SHP77 treated with DMSO at 0.1 percent for 48 hours (cell line): ENCODE results near the gene SP140L.
"Not testable (repeated sequence)": the region's sequence is repeated elsewhere in the genome, so short reads cannot be mapped to it uniquely, and the experiment has no call there.

Experiments used
- DNase-seq: peaks from one replicate; lab custom pipeline; 2025; lab: John Stamatoyannopoulos, UW

Gene SP140L

DNA sequence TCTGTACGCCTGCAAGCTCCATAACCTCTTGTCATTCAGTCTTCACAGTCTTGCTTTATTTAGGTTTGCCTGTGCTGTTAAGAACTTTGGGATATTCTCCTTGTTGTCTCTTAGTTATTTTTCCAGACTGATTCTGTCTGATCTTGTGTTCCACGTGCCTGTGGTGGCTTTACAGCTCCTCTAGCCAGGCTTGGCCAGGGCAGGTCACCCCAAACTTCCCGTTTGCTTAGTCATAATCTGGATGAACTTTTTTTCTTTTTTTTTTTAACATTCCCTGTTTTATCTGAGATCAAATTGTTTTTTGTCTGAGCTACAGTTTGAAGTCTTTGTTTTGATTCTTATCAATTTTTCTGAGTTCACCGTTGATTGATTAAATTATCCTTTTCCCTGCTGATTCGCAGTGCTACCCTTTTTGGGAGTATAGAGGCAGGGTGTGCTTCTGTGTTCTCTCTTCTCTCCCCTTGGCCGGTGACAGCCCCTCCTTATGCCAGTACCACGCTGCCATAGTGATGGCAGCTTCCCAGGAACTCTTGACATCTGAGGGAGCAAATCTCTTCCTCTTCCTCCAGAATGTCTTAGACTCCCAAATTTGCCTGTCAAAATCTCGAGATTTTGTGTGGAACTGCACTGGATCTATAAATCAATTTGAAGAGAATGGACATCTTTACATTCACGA, 91.5 kb downstream of the SP140L start:
- DNase-seq, result no peak

DNA sequence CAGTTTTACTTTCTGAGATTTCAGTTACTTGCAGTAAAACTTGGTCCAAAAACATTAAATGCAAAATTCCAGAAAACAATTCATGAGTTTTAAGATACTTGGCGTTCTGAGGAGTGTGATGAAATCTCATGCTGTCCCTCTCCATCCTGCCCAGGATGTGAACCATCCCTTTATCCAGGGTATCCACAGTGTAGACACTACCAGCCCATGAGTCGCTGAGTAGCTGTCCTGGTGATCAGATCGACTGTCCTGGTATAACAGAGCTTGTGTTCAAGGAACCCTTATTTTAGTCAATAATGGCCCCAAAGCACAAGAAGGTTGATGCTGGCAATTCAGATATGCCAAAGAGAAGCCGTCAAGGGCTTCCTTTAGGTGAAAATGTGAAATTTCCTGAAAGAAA, 92.2 kb downstream of the SP140L start:
- DNase-seq, result no peak

DNA sequence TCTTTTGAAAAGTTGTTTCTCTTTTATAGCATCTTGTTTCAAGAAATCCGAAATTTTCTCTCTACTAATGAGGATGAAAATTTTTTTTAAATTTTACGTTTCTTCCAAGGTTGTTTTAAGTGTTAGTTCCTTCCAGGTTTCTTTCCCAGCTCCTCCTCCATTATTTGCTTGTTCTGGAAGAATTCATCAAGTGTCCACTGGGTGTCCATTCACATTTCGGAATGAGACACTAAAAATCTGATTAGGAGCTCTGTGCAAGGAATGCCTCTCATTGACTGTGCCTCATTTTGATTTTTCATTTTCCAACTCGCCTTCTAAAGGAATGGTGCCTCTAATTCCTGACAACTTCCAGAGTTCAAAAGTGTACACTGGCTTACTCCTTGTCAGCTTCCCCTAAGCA, 95.2 kb downstream of the SP140L start:
- DNase-seq, result no peak

DNA sequence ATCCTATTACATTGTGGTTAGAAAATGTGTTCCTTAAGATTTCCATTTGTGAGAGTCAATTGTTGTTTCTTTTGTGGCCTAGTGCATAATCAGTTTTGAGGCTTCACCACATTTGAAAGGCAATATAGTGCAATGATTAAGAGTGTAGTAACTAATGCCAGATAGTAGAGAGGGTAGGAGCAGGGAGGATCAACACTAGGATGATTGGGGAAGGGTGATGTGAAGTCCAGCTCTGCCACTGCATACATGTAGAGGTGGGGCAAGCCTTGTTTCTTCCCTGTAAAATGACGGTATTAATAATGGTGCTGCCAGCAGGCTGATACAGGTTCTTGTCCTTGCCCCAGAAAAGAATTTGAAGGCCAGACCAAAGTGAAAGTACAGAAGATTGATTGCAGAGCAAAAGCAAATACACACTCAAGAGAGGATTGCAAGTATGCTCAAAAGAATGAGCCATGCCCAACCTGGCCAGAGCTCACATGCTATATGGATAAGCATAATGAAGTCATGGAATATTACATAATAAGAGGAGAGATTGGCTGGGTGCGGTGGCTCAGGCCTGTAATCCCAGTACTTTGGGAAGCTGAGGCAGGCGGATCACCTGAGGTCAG, 97.0 kb downstream of the SP140L start:
- DNase-seq, result no peak

DNA sequence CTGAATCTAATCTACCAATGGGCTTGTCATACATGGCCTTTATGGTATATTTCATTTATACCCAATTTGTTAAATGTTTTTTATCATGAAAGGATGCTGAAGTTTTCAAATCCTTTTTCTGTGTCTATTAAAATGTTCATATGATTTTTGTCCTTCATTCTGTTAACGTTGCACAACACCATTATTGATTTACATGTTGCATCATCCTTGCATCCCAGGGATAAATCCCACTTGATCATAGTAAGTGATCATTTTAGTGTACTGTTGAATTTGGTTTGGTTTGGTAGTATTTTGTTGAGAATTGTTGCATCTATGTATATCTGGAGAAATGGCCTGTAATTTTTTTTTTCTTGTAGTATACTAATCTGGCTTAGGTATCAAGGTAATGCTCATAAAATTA, 98.4 kb downstream of the SP140L start:
- DNase-seq, result no peak

DNA sequence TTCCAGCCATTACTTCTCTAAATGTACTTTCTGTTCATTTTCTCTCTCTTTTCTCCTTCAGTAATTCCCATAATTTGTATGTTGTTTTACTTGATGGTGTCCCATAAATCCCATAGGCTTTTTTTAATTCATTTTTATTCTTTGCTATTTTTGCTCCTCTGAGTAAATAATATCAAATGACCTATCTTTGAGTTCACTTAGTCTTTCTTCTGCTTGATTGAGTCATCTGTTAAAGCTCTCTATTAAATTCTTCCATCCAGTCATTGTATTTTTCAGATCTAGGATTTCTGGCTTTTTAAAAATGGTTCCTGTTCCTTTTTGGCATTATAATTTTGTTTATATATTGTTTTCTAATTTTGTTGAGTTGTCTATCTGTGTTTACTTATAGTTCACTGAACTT, 102.5 kb downstream of the SP140L start:
- no peak for DNase-seq

DNA sequence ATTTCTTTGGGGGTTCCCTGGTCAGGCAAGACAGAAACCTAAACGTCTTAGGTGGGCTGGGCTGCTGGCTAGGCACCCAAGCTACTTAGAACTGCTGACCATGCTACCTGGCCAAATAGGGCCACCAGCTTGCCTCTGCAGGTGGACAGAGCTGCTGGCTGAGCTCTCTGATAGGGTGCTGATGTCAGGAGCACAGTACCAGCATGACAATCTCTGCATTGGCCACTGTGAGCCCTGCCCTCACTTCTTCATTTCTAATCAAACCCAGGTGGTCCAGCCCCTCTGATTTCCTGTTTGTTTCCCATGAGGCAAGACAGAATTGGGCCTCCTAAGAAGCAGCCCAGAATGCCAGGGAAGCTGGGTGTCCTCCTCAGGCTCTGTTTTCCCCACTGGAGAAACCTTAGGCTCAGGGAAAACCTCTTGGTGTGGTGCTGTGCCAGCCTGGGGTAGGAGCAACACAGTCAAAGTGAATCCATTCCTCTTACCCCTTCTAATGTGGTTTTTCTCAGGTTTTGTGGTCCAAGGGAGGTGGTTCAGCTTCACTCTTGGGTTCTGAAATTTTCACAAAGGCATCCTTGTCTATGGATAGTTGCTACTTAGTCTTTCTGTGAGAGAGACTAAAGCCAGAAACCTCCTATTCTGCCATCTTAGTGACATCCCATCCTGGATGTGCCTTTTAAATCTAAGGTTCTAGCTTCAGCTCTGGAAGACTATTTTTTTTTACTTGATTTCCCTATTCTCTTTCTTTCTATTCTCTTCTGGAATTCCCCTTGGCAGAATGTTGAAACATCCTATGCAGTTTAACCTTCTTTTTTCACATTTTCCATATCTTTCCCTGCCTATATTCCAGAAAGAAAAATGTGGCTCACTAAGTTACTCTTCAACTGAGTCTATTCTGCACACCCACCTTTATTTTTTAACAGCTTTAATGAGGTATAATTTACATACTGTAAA, 104.2 kb downstream of the SP140L start:
- no peak for DNase-seq

DNA sequence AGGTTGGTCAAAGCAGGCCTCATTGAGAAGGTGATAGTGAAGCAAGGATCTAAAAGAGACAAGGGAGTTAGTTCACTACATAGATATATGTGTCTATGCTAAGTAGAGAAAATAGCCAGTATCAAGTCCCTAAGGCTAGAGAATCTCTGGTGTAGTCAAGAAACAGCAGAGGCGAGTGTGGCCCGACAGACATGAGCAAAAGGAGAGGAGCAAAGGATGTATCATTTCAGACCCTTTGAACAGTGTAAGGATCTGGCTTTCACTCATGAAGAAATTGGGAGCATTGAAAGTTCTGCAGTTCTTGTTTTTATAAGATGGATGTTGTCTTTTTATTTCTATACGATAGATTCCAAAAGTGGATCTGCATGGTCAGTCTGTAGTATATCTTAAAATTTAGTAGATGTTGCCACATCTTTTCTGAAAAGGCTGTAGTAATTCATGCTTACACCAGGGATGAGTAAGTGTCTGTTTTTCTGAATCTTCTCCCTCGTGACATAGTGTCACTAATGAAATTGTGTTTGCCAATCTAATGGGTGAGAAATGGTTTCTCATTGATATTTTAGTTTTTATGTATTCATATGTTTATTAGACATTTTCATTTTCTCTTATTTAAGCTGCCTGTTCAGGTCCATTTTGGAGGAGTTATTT, 107.8 kb downstream of the SP140L start:
- no peak for DNase-seq

DNA sequence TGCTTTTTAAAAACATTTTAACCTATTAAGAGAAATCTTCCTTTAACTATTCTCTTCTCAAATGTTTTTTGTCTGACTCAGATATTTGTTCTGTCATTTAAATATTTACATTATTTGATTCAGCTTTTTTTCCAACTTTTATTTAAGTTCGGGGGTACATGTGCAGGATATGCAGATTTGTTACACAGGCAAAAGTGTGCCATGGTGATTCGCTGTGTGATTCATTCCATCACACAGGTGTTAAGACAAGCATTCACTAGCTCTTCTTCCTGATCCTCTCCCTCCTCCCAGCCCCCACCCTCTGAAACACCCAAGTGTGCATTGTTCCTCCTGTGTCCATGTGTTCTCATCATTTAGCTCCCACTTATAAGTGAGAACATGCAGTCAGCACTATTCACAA, 108.4 kb downstream of the SP140L start:
- DNase-seq, result no peak

DNA sequence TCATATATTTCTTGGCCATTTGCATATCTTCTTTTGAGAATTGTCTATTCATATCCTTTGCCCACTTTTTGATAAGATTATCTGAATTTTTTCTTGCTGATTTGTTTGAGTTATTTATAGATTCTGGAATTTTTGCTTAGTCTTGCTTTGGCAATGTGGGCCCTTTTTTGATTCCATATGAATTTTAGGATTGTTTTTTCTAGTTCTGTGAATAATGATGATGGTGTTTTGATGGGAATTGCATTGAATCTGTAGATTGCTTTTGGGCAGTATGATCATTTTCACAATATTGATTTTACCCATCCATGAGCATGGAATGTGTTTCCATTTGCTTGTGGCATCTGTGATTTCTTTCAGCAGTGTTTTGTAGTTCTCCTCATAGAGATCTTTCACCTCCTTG, 112.1 kb downstream of the SP140L start:
- not testable (repeated sequence) for DNase-seq

DNA sequence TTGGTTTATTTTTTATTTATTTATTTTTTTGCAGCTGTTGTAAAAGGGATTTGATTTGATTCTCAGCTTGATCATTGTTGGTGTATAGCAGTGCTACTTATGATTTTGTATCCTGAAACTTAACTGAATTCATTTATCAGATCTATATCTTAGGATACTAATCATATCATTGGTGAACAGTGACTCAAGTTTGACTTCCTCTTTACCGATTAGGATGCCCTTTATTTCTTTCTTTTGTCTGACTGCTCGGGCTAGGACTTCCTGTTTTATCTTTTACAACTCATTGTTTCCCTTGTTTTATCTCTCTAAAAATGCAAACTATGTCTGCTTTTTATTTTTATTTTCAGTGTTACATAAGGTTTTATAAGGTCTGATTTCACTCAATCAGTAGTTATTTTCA, 112.6 kb downstream of the SP140L start:
- no peak for DNase-seq

DNA sequence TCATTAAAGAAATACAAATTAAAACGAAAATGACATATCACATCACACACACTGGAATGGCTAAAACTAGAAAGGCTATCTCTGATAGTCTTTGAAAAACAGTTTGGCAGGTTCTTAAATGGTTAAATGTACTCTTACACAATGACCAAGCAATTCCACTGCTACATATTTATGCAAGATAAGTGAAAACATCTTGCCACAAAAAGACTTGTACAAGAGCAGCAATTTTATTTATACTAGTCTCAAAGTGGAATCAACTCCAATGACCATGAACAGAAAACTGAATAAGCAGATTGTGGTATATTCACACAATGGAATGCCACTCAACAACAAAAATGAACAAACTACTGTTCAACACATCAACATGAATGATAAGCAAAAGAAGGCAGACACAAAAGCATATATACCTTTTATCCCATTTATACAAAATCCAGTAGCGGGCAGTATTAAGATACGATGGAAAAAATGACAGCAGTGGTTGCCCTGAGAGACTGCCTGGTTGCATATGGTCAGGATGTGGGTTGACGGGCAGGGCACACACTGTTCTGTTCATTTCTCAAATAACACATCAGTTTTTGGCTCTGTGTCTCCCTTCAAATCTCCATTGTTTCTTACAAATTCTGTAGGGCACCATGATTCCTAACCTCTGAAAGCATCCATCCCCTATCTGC, 114.4 kb downstream of the SP140L start:
- no peak for DNase-seq

DNA sequence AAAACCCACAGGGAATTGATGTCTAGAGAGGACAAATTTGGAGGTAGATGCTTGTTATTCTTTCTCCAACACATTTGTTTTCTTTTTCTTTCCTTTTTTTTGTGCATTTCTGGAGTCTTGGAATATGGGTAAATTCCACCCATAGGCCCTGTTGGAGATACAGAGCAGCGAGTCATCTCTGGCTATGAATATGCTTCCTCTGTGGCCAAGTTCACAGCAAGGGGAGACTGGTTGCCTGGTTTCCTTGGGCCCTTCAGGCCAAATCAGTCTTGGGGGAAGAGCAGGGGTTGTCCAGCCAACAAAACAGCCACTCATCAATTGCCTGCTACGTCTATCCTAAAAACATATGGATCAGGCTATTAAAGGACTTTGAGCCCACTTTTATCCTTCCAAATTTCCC, 116.5 kb downstream of the SP140L start:
- no peak for DNase-seq

DNA sequence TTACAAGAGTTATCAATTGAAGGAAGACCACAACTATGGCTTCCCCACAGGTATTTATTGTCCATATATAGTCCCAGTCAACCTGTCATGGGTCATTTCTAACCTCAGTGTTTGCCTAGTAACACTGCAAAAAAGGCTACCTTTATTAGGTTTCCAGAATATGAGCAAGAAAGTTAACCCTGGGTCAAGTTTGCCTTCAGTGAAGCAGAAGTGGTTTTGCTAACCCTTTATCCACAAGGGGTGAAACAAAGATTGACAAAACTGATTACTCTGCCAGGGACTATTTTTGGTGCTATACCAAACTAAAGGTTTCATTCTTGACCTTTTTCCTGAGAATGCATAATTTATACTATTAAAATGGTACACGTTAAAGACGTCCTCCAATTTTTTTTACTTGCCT, 117.8 kb downstream of the SP140L start:
- DNase-seq, result no peak

DNA sequence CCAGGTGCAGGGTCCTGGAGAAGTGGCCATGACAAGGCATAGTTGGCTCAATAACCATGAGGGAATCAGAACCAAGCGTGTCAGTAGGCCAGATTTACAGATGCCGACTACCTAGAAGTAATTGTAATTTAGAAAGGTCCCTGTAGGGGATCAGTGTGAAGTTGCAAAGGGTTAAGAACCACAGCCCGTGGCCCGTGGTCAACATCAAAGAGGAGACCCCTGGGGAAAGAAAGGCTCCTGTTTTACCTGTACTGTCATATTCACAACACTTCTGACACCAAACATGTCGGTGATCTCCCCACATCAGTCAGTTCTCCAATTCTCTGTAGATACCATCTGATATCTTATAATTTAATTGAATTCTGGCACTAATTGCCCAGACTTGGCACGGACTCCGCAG, 120.0 kb downstream of the SP140L start:
- DNase-seq, result no peak

DNA sequence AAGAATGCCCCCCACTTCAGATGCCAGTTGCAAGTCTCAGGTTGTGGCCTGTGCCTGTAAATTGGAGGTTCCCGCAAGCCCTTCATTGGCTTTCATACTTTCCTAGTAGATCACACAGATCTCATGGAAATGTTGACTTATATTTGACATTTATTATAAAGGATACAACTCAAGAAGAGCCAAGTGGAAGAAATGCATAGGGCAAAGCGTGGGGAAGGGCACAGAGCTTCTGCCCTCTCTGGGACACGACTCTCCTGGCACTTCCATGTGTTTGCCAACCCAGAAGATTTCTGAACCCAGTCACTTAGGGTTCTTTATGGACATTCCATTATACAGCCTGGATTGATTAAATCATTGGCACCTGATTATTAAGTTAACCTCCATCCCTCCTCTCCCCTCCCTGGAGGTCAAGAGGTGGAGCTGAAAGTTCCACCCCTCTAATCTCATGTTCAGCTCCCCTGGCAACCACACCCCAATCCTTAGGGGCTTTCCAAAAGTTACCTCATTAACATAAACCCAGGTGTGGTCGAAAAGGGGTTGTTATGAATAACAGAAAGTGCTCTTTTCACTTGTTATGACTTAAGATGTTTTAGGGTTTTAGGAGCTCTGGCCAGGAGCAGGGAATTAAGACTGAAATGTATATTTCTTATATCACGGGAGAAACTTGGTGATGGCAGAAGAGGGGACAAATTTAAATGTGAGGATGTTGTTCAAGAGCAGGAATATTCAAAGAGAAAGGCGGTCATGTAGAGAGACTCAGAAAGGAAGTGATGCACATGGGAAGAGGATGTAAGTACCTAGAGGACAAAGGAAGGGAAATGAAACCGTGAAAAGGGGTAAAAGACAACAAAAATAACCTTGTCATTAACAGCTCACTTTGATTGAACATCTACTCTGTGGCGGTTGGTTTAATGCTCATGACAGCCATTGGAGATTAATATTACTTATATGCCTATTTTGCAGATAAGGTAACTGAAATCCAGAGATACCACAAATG, 120.8 kb downstream of the SP140L start:
- DNase-seq, result no peak

DNA sequence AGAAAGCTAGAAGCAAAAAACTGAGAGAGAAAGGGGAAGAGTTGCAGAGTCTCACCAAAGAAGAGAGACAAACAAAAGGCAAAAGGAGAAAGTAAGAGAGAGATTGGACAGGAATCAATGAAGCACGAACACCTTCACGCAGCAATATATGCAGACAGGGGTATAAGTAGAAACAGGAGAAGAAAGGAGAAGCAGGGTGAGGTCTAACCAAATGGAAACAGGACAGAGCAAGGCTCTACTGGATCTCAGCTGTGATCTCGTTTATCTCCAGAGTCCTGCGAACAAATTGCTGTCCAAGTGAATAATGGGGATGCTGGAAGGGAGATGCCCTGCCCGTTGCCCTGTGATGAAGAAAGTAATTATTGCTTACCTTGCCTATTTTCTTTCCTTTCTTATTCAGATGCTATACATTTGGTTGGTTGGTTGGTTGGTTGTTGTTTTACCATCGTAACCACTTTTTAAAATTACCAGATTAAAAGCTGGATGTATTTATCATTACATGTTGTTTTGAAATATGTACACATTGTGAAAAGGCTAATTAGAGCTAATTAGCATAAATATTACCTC, 123.0 kb downstream of the SP140L start:
- DNase-seq, result no peak

DNA sequence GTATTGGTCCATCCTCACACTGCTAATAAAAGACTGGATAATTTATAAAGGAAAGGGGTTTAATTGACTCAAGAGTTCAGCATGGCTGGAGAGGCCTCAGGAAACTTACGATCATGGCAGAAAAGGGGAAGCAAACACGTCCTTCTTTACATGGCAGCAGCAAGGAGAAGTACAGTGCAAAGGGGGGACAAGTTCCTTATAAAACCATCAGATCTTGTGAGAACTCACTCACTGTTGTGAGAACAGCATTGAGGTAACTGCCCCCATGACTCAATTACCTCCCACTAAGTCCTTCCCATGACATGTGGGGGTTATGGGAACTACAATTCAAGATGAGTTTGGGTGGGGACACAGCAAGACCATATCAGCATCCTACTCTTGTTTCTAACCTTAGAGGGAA, 126.0 kb downstream of the SP140L start:
- no peak for DNase-seq
